SK-N-SH treated with all-trans-retinoic acid at 6 μM for 48 hours (cell line): ENCODE measurements around the gene CHI3L1.

Source experiments
- ATAC-seq: fragments of 200-7000 bp; cut with Tn5 transposase; 3 replicates; pipeline ENCODE4 v1.9.1; 2020; ENCODE audit warnings: mild to moderate bottlenecking, moderate library complexity
- ARNTL ChIP-seq: fragments of 450-650 bp; formaldehyde crosslinking; IDR thresholded peaks from 2 replicates; pipeline ENCODE4 v1.5.0; 2020; ENCODE audit warnings: low read depth, mild to moderate bottlenecking, moderate library complexity, borderline replicate concordance
- BACH2 ChIP-seq: fragments of 250-450 bp; sonication (Bioruptor Pico); IDR thresholded peaks from 2 replicates; pipeline ENCODE4 v1.9.0; 2021; ENCODE audit warnings: mild to moderate bottlenecking, borderline replicate concordance
- CSDC2 ChIP-seq: fragments of 250-450 bp; sonication (Bioruptor Pico); IDR thresholded peaks from 2 replicates; pipeline ENCODE4 v1.5.0; 2020; ENCODE audit warnings: mild to moderate bottlenecking, moderate library complexity
- ESRRG ChIP-seq: fragments of 250-450 bp; sonication (Bioruptor Pico); IDR thresholded peaks from 2 replicates; pipeline ENCODE4 v1.6.1; 2021; ENCODE audit warnings: mild to moderate bottlenecking
- GLIS3 ChIP-seq: fragments of 250-450 bp; sonication (Bioruptor Pico); IDR thresholded peaks from 2 replicates; pipeline ENCODE4 v1.5.0; 2020; ENCODE audit warnings: mild to moderate bottlenecking, moderate library complexity
- ISL1 ChIP-seq: fragments of 250-450 bp; sonication (Bioruptor Pico); IDR thresholded peaks from 2 replicates; pipeline ENCODE4 v2.1.2; 2022; ENCODE audit warnings: mild to moderate bottlenecking, moderate library complexity
- OSR1 ChIP-seq: fragments of 250-450 bp; sonication (Bioruptor Pico); IDR thresholded peaks from 2 replicates; pipeline ENCODE4 v1.8.0; 2022; ENCODE audit warnings: moderate library complexity, mild to moderate bottlenecking, inconsistent platforms
- PPARA ChIP-seq: fragments of 250-450 bp; sonication (Bioruptor Pico); IDR thresholded peaks from 2 replicates; pipeline ENCODE4 v1.5.0; 2020; ENCODE audit warnings: mild to moderate bottlenecking, borderline replicate concordance
- RARB ChIP-seq: fragments of 250-450 bp; sonication (Bioruptor Pico); IDR thresholded peaks from 2 replicates; pipeline ENCODE4 v1.8.0; 2021; ENCODE audit warnings: mild to moderate bottlenecking, moderate library complexity
- SNAI2 ChIP-seq: fragments of 250-450 bp; sonication (Bioruptor Pico); IDR thresholded peaks from 2 replicates; pipeline ENCODE4 v1.5.0; 2020; ENCODE audit warnings: mild to moderate bottlenecking, moderate library complexity
- TCF4 ChIP-seq: fragments of 250-450 bp; sonication (Bioruptor Pico); IDR thresholded peaks from 2 replicates; pipeline ENCODE4 v1.8.0; 2021; ENCODE audit warnings: mild to moderate bottlenecking, moderate library complexity, borderline replicate concordance
- TOX ChIP-seq: fragments of 250-450 bp; sonication (Bioruptor Pico); IDR thresholded peaks from 2 replicates; pipeline ENCODE4 v1.8.0; 2021; ENCODE audit warnings: mild to moderate bottlenecking, moderate library complexity, borderline replicate concordance
- TSHZ2 ChIP-seq: fragments of 250-450 bp; sonication (Bioruptor Pico); IDR thresholded peaks from 2 replicates; pipeline ENCODE4 v1.5.0; 2020; ENCODE audit warnings: mild to moderate bottlenecking, moderate library complexity
- ZC3H10 ChIP-seq: fragments of 250-450 bp; sonication (Bioruptor Pico); IDR thresholded peaks from 2 replicates; pipeline ENCODE4 v1.5.1; 2021; ENCODE audit warnings: mild to moderate bottlenecking, moderate library complexity
- ZFP3 ChIP-seq: fragments of 250-450 bp; sonication (Bioruptor Pico); IDR thresholded peaks from 2 replicates; pipeline ENCODE4 v1.5.0; 2020; ENCODE audit warnings: mild to moderate bottlenecking, moderate library complexity
- ZFP30 ChIP-seq: fragments of 450-650 bp; formaldehyde crosslinking; IDR thresholded peaks from 2 replicates; pipeline ENCODE4 v1.5.0; 2022; ENCODE audit warnings: mild to moderate bottlenecking, moderate library complexity
- ZNF565 ChIP-seq: fragments of 450-650 bp; formaldehyde crosslinking; conservative IDR thresholded peaks from 2 replicates; pipeline ENCODE4 v1.5.0; 2020; ENCODE audit warnings: low read depth, mild to moderate bottlenecking, moderate library complexity
- ZNF70 ChIP-seq: fragments of 450-650 bp; formaldehyde crosslinking; IDR thresholded peaks from 2 replicates; pipeline ENCODE4 v1.5.0; 2020; ENCODE audit warnings: mild to moderate bottlenecking, moderate library complexity
- ZNF8 ChIP-seq: fragments of 450-650 bp; formaldehyde crosslinking; IDR thresholded peaks from 2 replicates; pipeline ENCODE4 v1.5.0; 2020; ENCODE audit warnings: mild to moderate bottlenecking, moderate library complexity
- TF ChIP-seq, protein P1 (sequence below): fragments of 250-450 bp; sonication (Bioruptor Pico); IDR thresholded peaks from 2 replicates; pipeline ENCODE4 v1.5.1; 2021; ENCODE audit warnings: mild to moderate bottlenecking, moderate library complexity
- TF ChIP-seq, protein P2 (sequence below): fragments of 250-450 bp; sonication (Bioruptor Pico); IDR thresholded peaks from 2 replicates; pipeline ENCODE4 v1.8.0; 2021; ENCODE audit warnings: low read depth, mild to moderate bottlenecking, moderate library complexity, borderline replicate concordance
- TF ChIP-seq, protein P3 (sequence below): fragments of 250-450 bp; sonication (Bioruptor Pico); IDR thresholded peaks from 2 replicates; pipeline ENCODE4 v1.8.0; 2020; ENCODE audit warnings: mild to moderate bottlenecking, moderate library complexity, borderline replicate concordance

Gene CHI3L1

GRCh38 chr1:203133970-203134725 is 52.4 kb downstream of the CHI3L1 start:
- TF ChIP-seq TCF4 (CRISPR knock-in tag) = no peak
- no peak for TF ChIP-seq SNAI2 (CRISPR knock-in tag)
- no peak for TF ChIP-seq GLIS3 (CRISPR knock-in tag)
- no peak for TF ChIP-seq ZNF565 (CRISPR knock-in tag)
- TF ChIP-seq ISL1 (CRISPR knock-in tag) = no peak
- no peak for TF ChIP-seq ZFP30 (CRISPR knock-in tag)
- TF ChIP-seq ZNF8 (CRISPR knock-in tag) = no peak
- TF ChIP-seq PPARA = no peak
- no peak for ATAC-seq

- ATAC-seq = no peak
- no peak for TF ChIP-seq RARB (CRISPR knock-in tag)
- TF ChIP-seq ZNF565 (CRISPR knock-in tag) = no peak
- TF ChIP-seq, protein P1, sequence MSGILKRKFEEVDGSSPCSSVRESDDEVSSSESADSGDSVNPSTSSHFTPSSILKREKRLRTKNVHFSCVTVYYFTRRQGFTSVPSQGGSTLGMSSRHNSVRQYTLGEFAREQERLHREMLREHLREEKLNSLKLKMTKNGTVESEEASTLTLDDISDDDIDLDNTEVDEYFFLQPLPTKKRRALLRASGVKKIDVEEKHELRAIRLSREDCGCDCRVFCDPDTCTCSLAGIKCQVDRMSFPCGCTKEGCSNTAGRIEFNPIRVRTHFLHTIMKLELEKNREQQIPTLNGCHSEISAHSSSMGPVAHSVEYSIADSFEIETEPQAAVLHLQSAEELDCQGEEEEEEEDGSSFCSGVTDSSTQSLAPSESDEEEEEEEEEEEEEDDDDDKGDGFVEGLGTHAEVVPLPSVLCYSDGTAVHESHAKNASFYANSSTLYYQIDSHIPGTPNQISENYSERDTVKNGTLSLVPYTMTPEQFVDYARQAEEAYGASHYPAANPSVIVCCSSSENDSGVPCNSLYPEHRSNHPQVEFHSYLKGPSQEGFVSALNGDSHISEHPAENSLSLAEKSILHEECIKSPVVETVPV (CRISPR knock-in tag) = no peak
- no peak for TF ChIP-seq TSHZ2 (CRISPR knock-in tag)
- TF ChIP-seq TCF4 (CRISPR knock-in tag) = no peak
- no peak for TF ChIP-seq ZNF70 (CRISPR knock-in tag)
- TF ChIP-seq ZFP3 = no peak
- no peak for TF ChIP-seq GLIS3 (CRISPR knock-in tag)
- no peak for TF ChIP-seq TOX (CRISPR knock-in tag)
- no peak for TF ChIP-seq BACH2
- no peak for TF ChIP-seq ZC3H10
- TF ChIP-seq CSDC2 (CRISPR knock-in tag) = no peak
- no peak for TF ChIP-seq SNAI2 (CRISPR knock-in tag)
- TF ChIP-seq OSR1 (CRISPR knock-in tag) = no peak
Measured at GRCh38 chr1:203131548-203132200, 54.8 kb downstream of the CHI3L1 start.

DNA sequence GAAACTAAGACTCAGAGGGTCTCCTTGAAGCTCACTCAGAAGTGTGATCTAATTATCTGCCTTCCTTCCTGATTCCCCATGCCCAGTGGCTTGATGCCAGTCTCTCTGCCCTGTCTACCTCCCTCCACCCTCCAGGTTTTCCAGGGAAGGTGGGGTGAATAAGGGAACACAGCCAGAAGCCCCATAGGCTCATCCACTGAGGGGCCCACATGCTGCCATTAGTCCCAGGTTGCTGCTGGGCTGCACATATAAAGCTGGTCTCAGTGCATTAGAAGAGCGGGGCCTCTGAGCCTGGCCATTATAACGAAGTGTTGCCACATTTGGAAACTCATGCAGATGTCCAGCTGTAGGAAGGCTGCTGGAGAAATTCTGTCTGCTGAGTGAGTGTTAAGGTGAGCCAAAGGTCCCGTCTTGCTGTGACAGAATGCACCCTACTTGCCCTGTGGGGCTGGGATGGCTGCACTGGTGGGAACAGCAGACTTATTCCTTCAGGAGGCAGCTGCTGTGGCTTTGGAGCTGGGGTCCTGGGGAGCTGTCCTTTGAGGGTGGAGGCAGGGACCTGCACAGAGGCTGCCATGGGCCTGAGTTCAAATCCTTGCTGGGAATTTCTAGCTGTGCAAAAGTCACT is 56.0 kb downstream of the CHI3L1 start:
- TF ChIP-seq, protein P2, sequence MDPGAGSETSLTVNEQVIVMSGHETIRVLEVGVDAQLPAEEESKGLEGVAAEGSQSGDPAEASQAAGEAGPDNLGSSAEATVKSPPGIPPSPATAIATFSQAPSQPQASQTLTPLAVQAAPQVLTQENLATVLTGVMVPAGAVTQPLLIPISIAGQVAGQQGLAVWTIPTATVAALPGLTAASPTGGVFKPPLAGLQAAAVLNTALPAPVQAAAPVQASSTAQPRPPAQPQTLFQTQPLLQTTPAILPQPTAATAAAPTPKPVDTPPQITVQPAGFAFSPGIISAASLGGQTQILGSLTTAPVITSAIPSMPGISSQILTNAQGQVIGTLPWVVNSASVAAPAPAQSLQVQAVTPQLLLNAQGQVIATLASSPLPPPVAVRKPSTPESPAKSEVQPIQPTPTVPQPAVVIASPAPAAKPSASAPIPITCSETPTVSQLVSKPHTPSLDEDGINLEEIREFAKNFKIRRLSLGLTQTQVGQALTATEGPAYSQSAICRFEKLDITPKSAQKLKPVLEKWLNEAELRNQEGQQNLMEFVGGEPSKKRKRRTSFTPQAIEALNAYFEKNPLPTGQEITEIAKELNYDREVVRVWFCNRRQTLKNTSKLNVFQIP (CRISPR knock-in tag) = no peak
- TF ChIP-seq ESRRG (CRISPR knock-in tag) (no peak), SNAI2 (CRISPR knock-in tag) (no peak), GLIS3 (CRISPR knock-in tag) (no peak), TOX (CRISPR knock-in tag) (no peak), ARNTL (no peak), ZNF8 (CRISPR knock-in tag) (no peak), CSDC2 (CRISPR knock-in tag) (no peak), ZFP3 (no peak), PPARA (no peak)
- TF ChIP-seq, protein P3, sequence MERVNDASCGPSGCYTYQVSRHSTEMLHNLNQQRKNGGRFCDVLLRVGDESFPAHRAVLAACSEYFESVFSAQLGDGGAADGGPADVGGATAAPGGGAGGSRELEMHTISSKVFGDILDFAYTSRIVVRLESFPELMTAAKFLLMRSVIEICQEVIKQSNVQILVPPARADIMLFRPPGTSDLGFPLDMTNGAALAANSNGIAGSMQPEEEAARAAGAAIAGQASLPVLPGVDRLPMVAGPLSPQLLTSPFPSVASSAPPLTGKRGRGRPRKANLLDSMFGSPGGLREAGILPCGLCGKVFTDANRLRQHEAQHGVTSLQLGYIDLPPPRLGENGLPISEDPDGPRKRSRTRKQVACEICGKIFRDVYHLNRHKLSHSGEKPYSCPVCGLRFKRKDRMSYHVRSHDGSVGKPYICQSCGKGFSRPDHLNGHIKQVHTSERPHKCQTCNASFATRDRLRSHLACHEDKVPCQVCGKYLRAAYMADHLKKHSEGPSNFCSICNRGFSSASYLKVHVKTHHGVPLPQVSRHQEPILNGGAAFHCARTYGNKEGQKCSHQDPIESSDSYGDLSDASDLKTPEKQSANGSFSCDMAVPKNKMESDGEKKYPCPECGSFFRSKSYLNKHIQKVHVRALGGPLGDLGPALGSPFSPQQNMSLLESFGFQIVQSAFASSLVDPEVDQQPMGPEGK (CRISPR knock-in tag) = no peak
- TF ChIP-seq, protein P1 (CRISPR knock-in tag) = no peak
- ATAC-seq = no peak
